Peyer's patch (tissue), 4 donors: ENCODE measurements around the gene WDR35.

ENCODE experiments used
- CTCF ChIP-seq, 6 experiments: fragments of 450-650 bp in 4 of 6; fragments of 200-600 bp in 2 of 6; sonication (generic) in 1 of 6; IDR thresholded peaks; one replicate each; pipeline ENCODE4 v1.5.1; 2017 to 2019; ENCODE audit warnings: antibody characterized with exemption in 6 of 6, mild to moderate bottlenecking in 3 of 6, moderate library complexity in 1 of 6
- POLR2A ChIP-seq, 2 donors: fragments of 450-650 bp; IDR thresholded peaks; one replicate each; pipeline ENCODE4 v1.5.1; 2017; ENCODE audit warnings: antibody characterized with exemption in 2 of 2, mild to moderate bottlenecking in 2 of 2, moderate library complexity in 2 of 2

- TF ChIP-seq POLR2A (IDR thresholded peaks at IDR 0.05) (no peak), CTCF (IDR thresholded peaks at IDR 0.05) (no peak)
These were observed 110.8 kb downstream of the WDR35 start for GRCh38 chr2:19879120-19879519.
